GM23338 (cell line): ENCODE measurements around the gene PPP4C.

Source experiments
- CREB1 ChIP-seq: fragments of 250-450 bp; sonication (Bioruptor Pico); IDR thresholded peaks from 2 replicates; pipeline ENCODE4 v1.5.0; 2020; ENCODE audit warnings: low read depth, mild to moderate bottlenecking, moderate library complexity
- EZH2 ChIP-seq: fragments of 200-600 bp; sonication (generic); IDR thresholded peaks from one replicate; pipeline ENCODE4 v1.8.0; 2017; ENCODE audit warnings: antibody characterized with exemption, mild to moderate bottlenecking, low read depth; ENCODE audit not compliant: unreplicated experiment
- EZH2phosphoT487 ChIP-seq: fragments of 200-600 bp; sonication (generic); IDR thresholded peaks from one replicate; pipeline ENCODE4 v1.8.1; 2018; ENCODE audit warnings: antibody characterized with exemption; ENCODE audit not compliant: unreplicated experiment
- NANOG ChIP-seq: IDR thresholded peaks from 2 replicates; pipeline ENCODE4 v1.6.1; 2016; ENCODE audit warnings: antibody characterized with exemption, borderline replicate concordance
- POLR2AphosphoS5 ChIP-seq: IDR thresholded peaks from 2 replicates; pipeline ENCODE4 v1.6.1; 2016; ENCODE audit warnings: antibody characterized with exemption, low read depth
- REST ChIP-seq: IDR thresholded peaks from one replicate; pipeline ENCODE4 v1.6.1; 2018; ENCODE audit warnings: antibody characterized with exemption; ENCODE audit not compliant: unreplicated experiment
- STAT1 ChIP-seq: IDR thresholded peaks from one replicate; pipeline ENCODE4 v1.6.1; 2016; ENCODE audit warnings: antibody characterized with exemption; ENCODE audit not compliant: unreplicated experiment
- ZNF114 ChIP-seq: fragments of 250-450 bp; sonication (Bioruptor Pico); IDR thresholded peaks from 2 replicates; pipeline ENCODE4 v1.5.0; 2020; ENCODE audit warnings: mild to moderate bottlenecking, moderate library complexity
- TF ChIP-seq, protein P1 (sequence below), 2 experiments: fragments of 200-600 bp in 1 of 2; sonication (generic) in 1 of 2; conservative IDR thresholded peaks; 2 replicates each; pipeline versions ENCODE4 v1.5.1 to v1.6.1; 2016 to 2017; ENCODE audit warnings: antibody characterized with exemption in 2 of 2, low read depth in 2 of 2, mild to moderate bottlenecking in 2 of 2, moderate library complexity in 1 of 2
- TF ChIP-seq, protein P2 (sequence below): IDR thresholded peaks from 2 replicates; pipeline ENCODE4 v1.6.1; 2016; ENCODE audit warnings: antibody characterized with exemption

DNA sequence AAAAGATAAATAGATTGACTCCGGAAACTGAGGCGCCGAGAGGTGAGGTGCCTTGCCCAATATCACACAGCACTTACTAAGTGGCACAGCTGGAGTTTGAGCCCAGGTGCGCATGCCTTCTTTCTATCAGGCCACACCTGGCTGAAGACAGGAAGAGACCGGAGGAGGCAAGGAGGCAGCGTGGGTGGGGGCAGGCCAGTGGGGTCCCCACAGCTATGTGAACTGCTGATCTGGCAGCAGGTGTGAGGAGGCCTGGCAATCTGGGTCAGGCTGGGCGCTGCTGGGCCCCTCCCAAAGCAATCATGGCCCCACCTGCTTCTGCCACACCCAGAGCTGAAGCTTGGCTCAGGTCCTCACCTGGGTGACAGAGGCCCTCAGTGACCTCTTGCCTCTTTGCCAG lies 39.4 kb downstream of the PPP4C start:
- TF ChIP-seq, protein P1, sequence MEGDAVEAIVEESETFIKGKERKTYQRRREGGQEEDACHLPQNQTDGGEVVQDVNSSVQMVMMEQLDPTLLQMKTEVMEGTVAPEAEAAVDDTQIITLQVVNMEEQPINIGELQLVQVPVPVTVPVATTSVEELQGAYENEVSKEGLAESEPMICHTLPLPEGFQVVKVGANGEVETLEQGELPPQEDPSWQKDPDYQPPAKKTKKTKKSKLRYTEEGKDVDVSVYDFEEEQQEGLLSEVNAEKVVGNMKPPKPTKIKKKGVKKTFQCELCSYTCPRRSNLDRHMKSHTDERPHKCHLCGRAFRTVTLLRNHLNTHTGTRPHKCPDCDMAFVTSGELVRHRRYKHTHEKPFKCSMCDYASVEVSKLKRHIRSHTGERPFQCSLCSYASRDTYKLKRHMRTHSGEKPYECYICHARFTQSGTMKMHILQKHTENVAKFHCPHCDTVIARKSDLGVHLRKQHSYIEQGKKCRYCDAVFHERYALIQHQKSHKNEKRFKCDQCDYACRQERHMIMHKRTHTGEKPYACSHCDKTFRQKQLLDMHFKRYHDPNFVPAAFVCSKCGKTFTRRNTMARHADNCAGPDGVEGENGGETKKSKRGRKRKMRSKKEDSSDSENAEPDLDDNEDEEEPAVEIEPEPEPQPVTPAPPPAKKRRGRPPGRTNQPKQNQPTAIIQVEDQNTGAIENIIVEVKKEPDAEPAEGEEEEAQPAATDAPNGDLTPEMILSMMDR (conservative IDR thresholded peaks at IDR 0.05; ENCODE audit: low read depth in 2 of 2), result no peak
- TF ChIP-seq ZNF114, result no peak
- TF ChIP-seq EZH2, result no peak
- TF ChIP-seq POLR2AphosphoS5, result no peak
- TF ChIP-seq REST, result no peak
- TF ChIP-seq NANOG, result no peak
- TF ChIP-seq EZH2phosphoT487, result no peak
- TF ChIP-seq, protein P2, sequence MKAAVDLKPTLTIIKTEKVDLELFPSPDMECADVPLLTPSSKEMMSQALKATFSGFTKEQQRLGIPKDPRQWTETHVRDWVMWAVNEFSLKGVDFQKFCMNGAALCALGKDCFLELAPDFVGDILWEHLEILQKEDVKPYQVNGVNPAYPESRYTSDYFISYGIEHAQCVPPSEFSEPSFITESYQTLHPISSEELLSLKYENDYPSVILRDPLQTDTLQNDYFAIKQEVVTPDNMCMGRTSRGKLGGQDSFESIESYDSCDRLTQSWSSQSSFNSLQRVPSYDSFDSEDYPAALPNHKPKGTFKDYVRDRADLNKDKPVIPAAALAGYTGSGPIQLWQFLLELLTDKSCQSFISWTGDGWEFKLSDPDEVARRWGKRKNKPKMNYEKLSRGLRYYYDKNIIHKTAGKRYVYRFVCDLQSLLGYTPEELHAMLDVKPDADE, result no peak
- no peak for TF ChIP-seq STAT1
- TF ChIP-seq CREB1 (CRISPR knock-in tag), result no peak
